Caco-2 (cell line): ENCODE data around the gene WDR27. TPM values are rescaled to one million over a fixed set of nuclear protein-coding genes. Genes with fewer than 3 reads are reported as not detected.

ENCODE experiments used
- BruUV-seq: library from RNA; stranded (reverse); fragments of 400-500 nt; replicated peaks from 2 replicates; lab custom pipeline; 2021; lab: Mats Ljungman, UMichigan
- CTCF ChIA-PET: fragments of 300-600 bp; sonication (Branson Sonifier 250); formaldehyde crosslinking; loops from one replicate; lab custom pipeline; 2022; ENCODE audit warnings: antibody characterized with exemption; lab: Charles Lee
- POLR2A ChIA-PET: fragments of 300-600 bp; sonication (Branson Sonifier 250); formaldehyde crosslinking; loops from one replicate; lab custom pipeline; 2022; ENCODE audit warnings: antibody characterized with exemption; lab: Charles Lee
- DNase-seq, 2 experiments: peaks; one replicate each; pipeline versions ENCODE4 v3.0.0 to v3.0.0-alpha.2; 2020 to 2022
- H3K27me3 ChIP-seq: replicated peaks from 2 replicates; pipeline ENCODE4 v1.6.0; 2011; ENCODE audit warnings: low read length; ENCODE audit not compliant: control insufficient read depth, insufficient read depth
- H3K36me3 ChIP-seq: 2 replicates; pipeline ENCODE4 v1.5.1; 2011; ENCODE audit warnings: low read length; ENCODE audit not compliant: control insufficient read depth, insufficient read depth
- H3K4me1 ChIP-seq: fragments of 250-450 bp; sonication (Bioruptor Pico); 2 replicates; pipeline ENCODE4 v1.5.1; 2020; ENCODE audit warnings: mild to moderate bottlenecking
- H3K4me3 ChIP-seq: 2 replicates; pipeline ENCODE4 v1.5.1; 2011; ENCODE audit warnings: low read depth, mild to moderate bottlenecking, control low read depth, low read length
- H3K9me3 ChIP-seq: fragments of 250-450 bp; sonication (Bioruptor Pico); 2 replicates; pipeline ENCODE4 v1.5.1; 2020; ENCODE audit warnings: mild to moderate bottlenecking, moderate library complexity
- H3K27ac Mint-ChIP-seq: one replicate; pipeline ENCODE4 v1.8.0; 2022; ENCODE audit warnings: mixed read lengths; ENCODE audit not compliant: unreplicated experiment
- H3K27me3 Mint-ChIP-seq: one replicate; pipeline ENCODE4 v1.8.0; 2022; ENCODE audit warnings: mixed read lengths; ENCODE audit not compliant: insufficient read depth, unreplicated experiment
- H3K36me3 Mint-ChIP-seq: one replicate; pipeline ENCODE4 v1.8.0; 2022; ENCODE audit warnings: mild to moderate bottlenecking, mixed read lengths; ENCODE audit not compliant: insufficient read depth, unreplicated experiment
- H3K4me1 Mint-ChIP-seq: one replicate; pipeline ENCODE4 v1.8.0; 2022; ENCODE audit warnings: low read depth, mixed read lengths; ENCODE audit not compliant: unreplicated experiment
- H3K4me3 Mint-ChIP-seq: one replicate; pipeline ENCODE4 v1.8.0; 2022; ENCODE audit warnings: mild to moderate bottlenecking, moderate library complexity, mixed read lengths; ENCODE audit not compliant: unreplicated experiment
- H3K9me3 Mint-ChIP-seq: one replicate; pipeline ENCODE4 v1.8.0; 2022; ENCODE audit warnings: mixed read lengths; ENCODE audit not compliant: unreplicated experiment
- CTCF ChIP-seq, 2 experiments: fragments of 200-600 bp in 1 of 2; IDR thresholded peaks; 1 replicate in 1 of 2; 2 replicates in 1 of 2; pipeline versions ENCODE4 v1.5.1 to v1.8.0; 2011 to 2022; ENCODE audit warnings: antibody characterized with exemption in 1 of 2, control low read depth in 1 of 2, inconsistent platforms in 1 of 2, low read depth in 1 of 2, low read length in 1 of 2, mild to moderate bottlenecking in 1 of 2, moderate library complexity in 1 of 2; ENCODE audit not compliant: insufficient read depth in 1 of 2, severe bottlenecking in 1 of 2, unreplicated experiment in 1 of 2
- intact Hi-C: fragments of 100-400 bp; cut with micrococcal nuclease; formaldehyde crosslinking; loops from one replicate; pipeline ENCODE4 v1.10.0; 2022; ENCODE audit not compliant: unreplicated experiment
- total RNA-seq: library from RNA; stranded (reverse); gene quantifications from 2 replicates; pipeline ENCODE4 v1.2.3, GENCODE V29; 2022

Gene WDR27
- total RNA-seq, 1 experiment from 2014 or later, result 62.9 TPM

DNA sequence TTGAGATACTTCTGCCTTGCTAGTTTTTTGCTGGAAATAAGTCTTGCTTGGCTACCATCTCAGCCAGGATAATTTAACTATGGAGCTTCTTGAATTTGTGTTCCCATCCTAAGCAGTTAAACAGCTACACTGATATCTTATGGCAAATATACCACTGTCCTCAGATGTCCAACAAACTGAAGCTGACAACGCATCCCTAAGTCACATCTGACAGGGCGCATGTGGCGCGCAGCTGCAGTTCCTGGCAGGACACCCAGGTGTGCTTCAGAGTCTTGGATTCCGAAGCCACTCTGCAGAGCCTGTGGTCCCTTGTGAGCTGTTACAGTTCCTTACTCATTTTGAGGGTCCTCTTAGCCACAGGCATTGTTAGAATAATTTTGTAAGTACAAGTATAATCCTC, 127.9 kb downstream of the WDR27 start:
- Mint-ChIP-seq H3K4me1 (peaks cover 5% of the 10 kb centered on the region), H3K27me3 (no peaks in the 10 kb centered on the region), H3K9me3 (no peaks in the 10 kb centered on the region), H3K27ac (no peak overlapping the region), H3K4me3 (no peak overlapping the region), H3K36me3 (no peaks in the 10 kb centered on the region)
- H3K9me3 ChIP-seq, result no peaks in the 10 kb centered on the region
- TF ChIP-seq CTCF (IDR thresholded peaks at IDR 0.05; ENCODE audit: insufficient read depth in 1 of 2, low read depth in 1 of 2, low read length in 1 of 2, severe bottlenecking in 1 of 2, unreplicated experiment in 1 of 2), result no peak
- intact Hi-C loops, result no loop called here
- ChIA-PET POLR2A (no interaction called here), CTCF (interaction anchor here (0.5 kb wide), 1 partner anchor 635 kb away, joined by 3 read pairs; no protein-coding TSS in a partner anchor)
- no peak for DNase-seq
- H3K27me3 ChIP-seq, result no peaks in the 10 kb centered on the region
- H3K36me3 ChIP-seq, result no peaks in the 10 kb centered on the region
- H3K4me3 ChIP-seq, result no peak overlapping the region
- no TSS peak for BruUV-seq
- no peaks in the 10 kb centered on the region; the same call in 1 of the 2 replicates for H3K4me1 ChIP-seq

- H3K9me3 Mint-ChIP-seq, result no peaks in the 10 kb centered on the region
- no peak overlapping the region for H3K27ac Mint-ChIP-seq
- Histone ChIP-seq H3K36me3 (no peaks in the 10 kb centered on the region), H3K4me1 (no peaks in the 10 kb centered on the region; the same call in 1 of the 2 replicates), H3K27me3 (no peaks in the 10 kb centered on the region), H3K9me3 (no peaks in the 10 kb centered on the region), H3K4me3 (no peak overlapping the region)
- H3K36me3 Mint-ChIP-seq, result no peaks in the 10 kb centered on the region
- H3K27me3 Mint-ChIP-seq, result no peaks in the 10 kb centered on the region
- CTCF ChIA-PET, result no interaction called here
- POLR2A ChIA-PET, result no interaction called here
- H3K4me1 Mint-ChIP-seq, result peaks cover 5% of the 10 kb centered on the region
- no peak for DNase-seq
- no TSS peak for BruUV-seq
- H3K4me3 Mint-ChIP-seq, result no peak overlapping the region
- intact Hi-C loops, result no loop called here
- TF ChIP-seq CTCF (IDR thresholded peaks at IDR 0.05; ENCODE audit: insufficient read depth in 1 of 2, low read depth in 1 of 2, low read length in 1 of 2, severe bottlenecking in 1 of 2, unreplicated experiment in 1 of 2), result no peak
Measured at GRCh38 chr6:169571123-169571962, 130.5 kb downstream of the WDR27 start.

- Histone ChIP-seq H3K4me3 (no peak overlapping the region), H3K36me3 (no peaks in the 10 kb centered on the region), H3K4me1 (no peaks in the 10 kb centered on the region; the same call in 1 of the 2 replicates), H3K27me3 (no peaks in the 10 kb centered on the region), H3K9me3 (no peaks in the 10 kb centered on the region)
- no peaks in the 10 kb centered on the region for H3K27me3 Mint-ChIP-seq
- H3K4me3 Mint-ChIP-seq, result no peak overlapping the region
- no peaks in the 10 kb centered on the region for H3K36me3 Mint-ChIP-seq
- intact Hi-C loops, result no loop called here
- BruUV-seq, result no TSS peak
- ChIA-PET CTCF (no interaction called here), POLR2A (no interaction called here)
- no peak for TF ChIP-seq CTCF (IDR thresholded peaks at IDR 0.05; ENCODE audit: insufficient read depth in 1 of 2, low read depth in 1 of 2, low read length in 1 of 2, severe bottlenecking in 1 of 2, unreplicated experiment in 1 of 2)
- H3K4me1 Mint-ChIP-seq, result peaks cover 5% of the 10 kb centered on the region
- H3K9me3 Mint-ChIP-seq, result no peaks in the 10 kb centered on the region
- H3K27ac Mint-ChIP-seq, result no peak overlapping the region
- no peak for DNase-seq
Measured at GRCh38 chr6:169568314-169569087, 133.3 kb downstream of the WDR27 start.
